ENCODE measurements around the gene IGFLR1.
A peak's percentile ranks its signal among the peaks of the same experiment; 100 is the strongest.

Gene IGFLR1

DNA sequence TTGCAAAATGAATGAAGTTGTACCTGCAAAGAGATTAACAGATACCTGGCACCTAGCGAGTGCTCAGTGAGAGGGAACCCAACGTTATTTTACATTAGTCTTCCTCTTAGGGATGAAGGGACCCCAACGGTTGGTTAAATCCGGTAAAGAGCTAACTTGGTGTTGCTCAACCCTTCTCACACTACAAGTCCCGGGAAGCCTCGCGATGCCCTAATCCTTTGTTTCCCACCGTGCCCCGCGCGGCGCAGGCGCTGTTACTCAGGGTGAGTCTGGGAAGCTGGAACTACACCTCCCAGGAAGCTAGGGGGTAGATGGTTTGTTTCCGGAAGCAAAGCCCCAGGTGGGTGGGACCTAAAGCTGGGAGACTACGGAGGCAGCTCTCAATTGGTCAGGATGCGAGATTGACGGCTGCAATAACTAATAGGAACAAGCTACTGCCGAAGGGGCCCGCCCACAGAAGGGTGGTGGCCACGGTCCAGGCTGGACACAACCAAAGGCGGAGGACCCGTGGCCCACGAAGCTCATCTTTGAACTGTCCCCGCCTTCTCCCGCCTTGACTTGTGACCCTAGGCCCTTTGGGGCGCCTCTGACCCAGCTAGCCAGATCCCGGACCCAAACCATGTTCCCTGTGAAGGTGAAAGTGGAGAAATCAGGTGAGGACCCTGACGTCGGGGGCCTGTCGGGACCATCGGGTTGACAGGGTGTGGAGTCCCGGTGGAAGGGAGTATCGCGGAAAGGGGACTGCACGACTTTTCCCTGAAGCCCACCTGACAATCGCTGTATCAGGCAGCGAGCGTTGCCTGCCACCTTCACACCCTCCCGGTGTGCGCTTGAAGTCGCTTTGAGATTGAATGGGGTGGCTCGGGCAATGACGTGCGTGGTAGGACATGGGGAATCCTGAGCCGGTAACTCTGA lies 6.1 kb upstream of the IGFLR1 start, which contains the start of gene LIN37:
TSS of gene LIN37 (plus strand) at position 471 of the 915 bp plus-strand sequence. CDS start at position 620, 149 bp downstream.
- TF ChIP-seq, protein P1, sequence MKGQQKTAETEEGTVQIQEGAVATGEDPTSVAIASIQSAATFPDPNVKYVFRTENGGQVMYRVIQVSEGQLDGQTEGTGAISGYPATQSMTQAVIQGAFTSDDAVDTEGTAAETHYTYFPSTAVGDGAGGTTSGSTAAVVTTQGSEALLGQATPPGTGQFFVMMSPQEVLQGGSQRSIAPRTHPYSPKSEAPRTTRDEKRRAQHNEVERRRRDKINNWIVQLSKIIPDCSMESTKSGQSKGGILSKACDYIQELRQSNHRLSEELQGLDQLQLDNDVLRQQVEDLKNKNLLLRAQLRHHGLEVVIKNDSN (IDR thresholded peaks at IDR 0.05) = no peak
- TF ChIP-seq TEAD4 (IDR thresholded peaks at IDR 0.05) = no peak
- peak; percentile 64 for TF ChIP-seq CREB1 (IDR thresholded peaks at IDR 0.05; ENCODE audit: low read depth)
- no peak; the same call in 1 of the 2 replicates for TF ChIP-seq EGR1 (IDR thresholded peaks at IDR 0.05)
- peak; percentile 45; the same call in 1 of the 2 replicates for TF ChIP-seq TAF1 (IDR thresholded peaks at IDR 0.05; ENCODE audit: low read depth)
- no peak for TF ChIP-seq RAD21 (IDR thresholded peaks at IDR 0.05; ENCODE audit: low read depth)
- no peak for TF ChIP-seq EP300 (IDR thresholded peaks at IDR 0.05; ENCODE audit: borderline replicate concordance)
- TF ChIP-seq, protein P2, sequence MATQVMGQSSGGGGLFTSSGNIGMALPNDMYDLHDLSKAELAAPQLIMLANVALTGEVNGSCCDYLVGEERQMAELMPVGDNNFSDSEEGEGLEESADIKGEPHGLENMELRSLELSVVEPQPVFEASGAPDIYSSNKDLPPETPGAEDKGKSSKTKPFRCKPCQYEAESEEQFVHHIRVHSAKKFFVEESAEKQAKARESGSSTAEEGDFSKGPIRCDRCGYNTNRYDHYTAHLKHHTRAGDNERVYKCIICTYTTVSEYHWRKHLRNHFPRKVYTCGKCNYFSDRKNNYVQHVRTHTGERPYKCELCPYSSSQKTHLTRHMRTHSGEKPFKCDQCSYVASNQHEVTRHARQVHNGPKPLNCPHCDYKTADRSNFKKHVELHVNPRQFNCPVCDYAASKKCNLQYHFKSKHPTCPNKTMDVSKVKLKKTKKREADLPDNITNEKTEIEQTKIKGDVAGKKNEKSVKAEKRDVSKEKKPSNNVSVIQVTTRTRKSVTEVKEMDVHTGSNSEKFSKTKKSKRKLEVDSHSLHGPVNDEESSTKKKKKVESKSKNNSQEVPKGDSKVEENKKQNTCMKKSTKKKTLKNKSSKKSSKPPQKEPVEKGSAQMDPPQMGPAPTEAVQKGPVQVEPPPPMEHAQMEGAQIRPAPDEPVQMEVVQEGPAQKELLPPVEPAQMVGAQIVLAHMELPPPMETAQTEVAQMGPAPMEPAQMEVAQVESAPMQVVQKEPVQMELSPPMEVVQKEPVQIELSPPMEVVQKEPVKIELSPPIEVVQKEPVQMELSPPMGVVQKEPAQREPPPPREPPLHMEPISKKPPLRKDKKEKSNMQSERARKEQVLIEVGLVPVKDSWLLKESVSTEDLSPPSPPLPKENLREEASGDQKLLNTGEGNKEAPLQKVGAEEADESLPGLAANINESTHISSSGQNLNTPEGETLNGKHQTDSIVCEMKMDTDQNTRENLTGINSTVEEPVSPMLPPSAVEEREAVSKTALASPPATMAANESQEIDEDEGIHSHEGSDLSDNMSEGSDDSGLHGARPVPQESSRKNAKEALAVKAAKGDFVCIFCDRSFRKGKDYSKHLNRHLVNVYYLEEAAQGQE (IDR thresholded peaks at IDR 0.05; ENCODE audit: low read depth) = no peak
- TF ChIP-seq, protein P3, sequence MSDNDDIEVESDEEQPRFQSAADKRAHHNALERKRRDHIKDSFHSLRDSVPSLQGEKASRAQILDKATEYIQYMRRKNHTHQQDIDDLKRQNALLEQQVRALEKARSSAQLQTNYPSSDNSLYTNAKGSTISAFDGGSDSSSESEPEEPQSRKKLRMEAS (IDR thresholded peaks at IDR 0.05) = no peak; the same call in 1 of the 2 replicates
- TF ChIP-seq ZBTB7A (IDR thresholded peaks at IDR 0.05; ENCODE audit: low read depth) = no peak
- no peak for TF ChIP-seq NFIC (IDR thresholded peaks at IDR 0.05)
- TF ChIP-seq TCF12 (IDR thresholded peaks at IDR 0.05; ENCODE audit: low read depth) = peak; percentile 62; the same call in 1 of the 2 replicates
- peak; percentile 58; the same call in 1 of the 2 replicates for TF ChIP-seq YY1 (IDR thresholded peaks at IDR 0.05; ENCODE audit: low read depth)
- peak; percentile 96 for TF ChIP-seq CEBPB (IDR thresholded peaks at IDR 0.05)
- no peak for TF ChIP-seq FOXM1 (IDR thresholded peaks at IDR 0.05; ENCODE audit: borderline replicate concordance, low read depth)

DNA sequence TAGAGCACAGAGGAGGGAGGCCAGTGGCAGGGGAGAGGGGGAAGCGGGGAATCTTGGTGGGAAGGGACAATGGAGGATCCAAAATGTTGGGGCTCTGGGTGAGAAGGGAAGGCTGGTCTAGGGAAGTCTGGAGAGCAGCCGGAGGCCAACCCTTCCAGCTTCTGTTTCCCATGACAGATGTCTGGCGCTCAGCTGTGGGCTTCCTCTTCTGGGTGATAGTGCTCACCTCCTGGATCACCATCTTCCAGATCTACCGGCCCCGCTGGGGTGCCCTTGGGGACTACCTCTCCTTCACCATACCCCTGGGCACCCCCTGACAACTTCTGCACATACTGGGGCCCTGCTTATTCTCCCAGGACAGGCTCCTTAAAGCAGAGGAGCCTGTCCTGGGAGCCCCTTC lies 4.3 kb upstream of the IGFLR1 start:
- TF ChIP-seq TEAD4 (IDR thresholded peaks at IDR 0.05) = no peak
- no peak for TF ChIP-seq FOXM1 (IDR thresholded peaks at IDR 0.05; ENCODE audit: borderline replicate concordance, low read depth)
- TF ChIP-seq CEBPB (IDR thresholded peaks at IDR 0.05) = no peak
- TF ChIP-seq RAD21 (IDR thresholded peaks at IDR 0.05; ENCODE audit: low read depth) = no peak

DNA sequence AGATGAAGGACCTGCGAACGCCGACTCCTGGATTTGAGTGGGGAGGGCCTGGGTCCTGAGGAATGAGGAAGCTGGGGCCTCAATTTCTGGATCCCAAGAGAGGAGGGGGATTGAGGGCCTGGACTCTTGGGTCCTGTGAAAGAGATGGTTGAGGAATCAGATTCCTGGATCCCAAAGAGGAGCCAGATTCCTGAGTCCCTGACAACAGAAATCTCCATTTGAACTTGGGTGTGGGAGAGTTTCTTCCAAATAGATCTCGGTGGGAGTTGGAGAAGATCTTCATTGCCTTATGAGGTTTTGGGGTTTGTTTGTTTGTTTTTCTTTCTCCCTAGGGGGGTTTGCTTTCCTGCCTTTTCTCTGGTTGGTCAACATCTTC lies 3.8 kb upstream of the IGFLR1 start:
- no peak for TF ChIP-seq EP300 (IDR thresholded peaks at IDR 0.05; ENCODE audit: borderline replicate concordance)
- TF ChIP-seq, protein P3 (IDR thresholded peaks at IDR 0.05) = no peak
- no peak for TF ChIP-seq CREB1 (IDR thresholded peaks at IDR 0.05; ENCODE audit: low read depth)
- TF ChIP-seq, protein P2 (IDR thresholded peaks at IDR 0.05; ENCODE audit: low read depth) = no peak
- TF ChIP-seq YY1 (IDR thresholded peaks at IDR 0.05; ENCODE audit: low read depth) = no peak
- TF ChIP-seq EGR1 (IDR thresholded peaks at IDR 0.05) = no peak
- no peak for TF ChIP-seq ZBTB7A (IDR thresholded peaks at IDR 0.05; ENCODE audit: low read depth)
- TF ChIP-seq NFIC (IDR thresholded peaks at IDR 0.05) = no peak
- TF ChIP-seq CEBPB (IDR thresholded peaks at IDR 0.05) = no peak
- no peak for TF ChIP-seq FOXM1 (IDR thresholded peaks at IDR 0.05; ENCODE audit: borderline replicate concordance, low read depth)
- TF ChIP-seq TEAD4 (IDR thresholded peaks at IDR 0.05) = no peak
- TF ChIP-seq, protein P1 (IDR thresholded peaks at IDR 0.05) = no peak
- no peak for TF ChIP-seq RAD21 (IDR thresholded peaks at IDR 0.05; ENCODE audit: low read depth)
- TF ChIP-seq TCF12 (IDR thresholded peaks at IDR 0.05; ENCODE audit: low read depth) = no peak
- no peak for TF ChIP-seq TAF1 (IDR thresholded peaks at IDR 0.05; ENCODE audit: low read depth)

DNA sequence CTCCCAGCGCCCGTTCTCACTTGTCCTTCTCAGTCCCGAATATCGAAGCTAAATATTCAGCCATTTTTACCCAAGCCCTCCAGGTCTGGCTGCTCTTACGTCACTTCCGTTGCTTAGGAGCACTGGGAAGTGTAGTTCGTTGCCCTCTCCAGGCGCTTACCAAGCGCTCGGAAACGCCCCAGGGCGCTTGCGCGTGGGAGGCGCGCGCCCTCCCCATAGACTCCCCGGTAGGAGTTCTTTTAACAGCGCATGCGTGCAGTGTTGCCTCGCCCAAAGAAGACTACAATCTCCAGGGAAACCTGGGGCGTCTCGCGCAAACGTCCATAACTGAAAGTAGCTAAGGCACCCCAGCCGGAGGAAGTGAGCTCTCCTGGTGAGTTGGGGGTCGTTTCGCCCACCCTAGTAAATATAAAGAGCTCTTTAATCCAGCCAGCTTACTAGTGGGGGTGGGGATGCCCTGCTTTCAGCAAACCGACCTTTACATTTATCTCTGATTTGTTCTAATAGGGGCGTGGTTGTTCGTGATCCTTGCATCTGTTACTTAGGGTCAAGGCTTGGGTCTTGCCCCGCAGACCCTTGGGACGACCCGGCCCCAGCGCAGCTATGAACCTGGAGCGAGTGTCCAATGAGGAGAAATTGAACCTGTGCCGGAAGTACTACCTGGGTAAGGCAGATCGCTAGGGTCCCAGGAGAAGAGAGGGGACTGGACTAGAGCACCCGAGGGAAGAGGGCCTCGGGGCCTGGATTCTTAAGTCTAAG lies 3.3 kb upstream of the IGFLR1 start, which contains the start of the genes PSENEN and U2AF1L4:
TSS of gene PSENEN (plus strand) at position 324 of the 759 bp plus-strand sequence. CDS start at position 604, 280 bp downstream.
TSS of gene U2AF1L4 (minus strand) at position 91 of the 759 bp plus-strand sequence. CDS start at position 64, 27 bp downstream.
- TF ChIP-seq RAD21 (IDR thresholded peaks at IDR 0.05; ENCODE audit: low read depth) = no peak
- TF ChIP-seq TCF12 (IDR thresholded peaks at IDR 0.05; ENCODE audit: low read depth) = peak; percentile 16; the same call in 1 of the 2 replicates
- TF ChIP-seq, protein P3 (IDR thresholded peaks at IDR 0.05) = no peak
- TF ChIP-seq, protein P1 (IDR thresholded peaks at IDR 0.05) = no peak
- TF ChIP-seq CREB1 (IDR thresholded peaks at IDR 0.05; ENCODE audit: low read depth) = peak; percentile 75
- no peak for TF ChIP-seq EP300 (IDR thresholded peaks at IDR 0.05; ENCODE audit: borderline replicate concordance)
- TF ChIP-seq FOXM1 (IDR thresholded peaks at IDR 0.05; ENCODE audit: borderline replicate concordance, low read depth) = no peak
- TF ChIP-seq, protein P2 (IDR thresholded peaks at IDR 0.05; ENCODE audit: low read depth) = no peak
- no peak for TF ChIP-seq TEAD4 (IDR thresholded peaks at IDR 0.05)
- TF ChIP-seq TAF1 (IDR thresholded peaks at IDR 0.05; ENCODE audit: low read depth) = peak; percentile 67; the same call in 1 of the 2 replicates
- TF ChIP-seq ZBTB7A (IDR thresholded peaks at IDR 0.05; ENCODE audit: low read depth) = peak; percentile 85; the same call in 1 of the 2 replicates
- peak; percentile 78 for TF ChIP-seq EGR1 (IDR thresholded peaks at IDR 0.05)
- TF ChIP-seq YY1 (IDR thresholded peaks at IDR 0.05; ENCODE audit: low read depth) = peak; percentile 92
- no peak for TF ChIP-seq NFIC (IDR thresholded peaks at IDR 0.05)
- no peak for TF ChIP-seq CEBPB (IDR thresholded peaks at IDR 0.05)
